HG02943 (cell line): ENCODE measurements around the gene CCDC27.
"Not testable (repeated sequence)": the region's sequence is repeated elsewhere in the genome, so short reads cannot be mapped to it uniquely, and the experiment has no call there.

Experiments
- ATAC-seq: cut with Tn5 transposase; IDR thresholded peaks from one replicate; pipeline ENCODE4 v1.9.1; 2021; ENCODE audit warnings: mild to moderate bottlenecking, low read depth, moderate library complexity; ENCODE audit not compliant: unreplicated experiment

The CCDC27 gene

GRCh38 chr1:3735027-3735681, 17.1 kb upstream of the CCDC27 start:
- no peak for ATAC-seq

GRCh38 chr1:3735688-3736087, 16.6 kb upstream of the CCDC27 start:
- no peak for ATAC-seq

DNA sequence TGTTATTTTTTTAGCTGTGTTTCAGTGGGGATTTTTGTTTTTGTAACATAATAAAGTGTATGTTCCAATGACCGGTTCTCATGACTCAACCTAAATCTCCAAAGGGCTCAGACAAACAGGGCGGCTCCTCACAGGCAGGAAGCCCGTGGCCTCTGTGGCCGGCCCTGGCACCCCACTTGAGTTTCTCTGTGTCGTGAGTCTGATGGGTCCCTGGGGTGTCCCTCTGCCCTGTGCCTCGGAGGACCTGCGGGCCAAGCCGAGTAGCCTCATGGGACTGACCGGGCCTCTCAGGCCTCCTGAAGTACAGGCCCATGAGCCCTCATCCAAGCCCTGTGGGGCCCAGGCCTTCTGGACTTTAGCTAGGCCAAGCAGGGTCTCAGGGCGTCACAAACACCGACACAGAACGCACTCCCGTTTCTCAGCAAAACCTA, 16.1 kb upstream of the CCDC27 start:
- ATAC-seq, result no peak

DNA sequence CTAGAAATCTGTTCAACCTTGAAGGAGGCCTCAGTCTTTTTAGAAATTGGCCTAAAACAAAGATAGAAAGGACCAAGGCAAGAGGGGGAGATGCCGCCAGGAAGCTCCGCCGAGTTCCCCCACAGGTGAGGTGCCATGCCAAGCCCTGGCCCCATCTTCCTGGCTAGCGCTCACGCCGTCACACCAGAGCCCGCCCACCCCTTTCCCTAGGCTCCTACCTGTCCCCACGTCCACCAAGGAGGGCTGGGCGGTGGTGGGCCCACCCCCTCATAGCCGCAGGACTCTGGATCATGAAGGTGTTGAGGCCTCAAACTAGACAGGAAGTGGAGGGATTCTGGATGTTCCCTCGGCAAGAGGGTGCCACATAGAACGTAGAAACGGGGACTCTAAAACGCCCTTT, 15.5 kb upstream of the CCDC27 start:
- no peak for ATAC-seq

DNA sequence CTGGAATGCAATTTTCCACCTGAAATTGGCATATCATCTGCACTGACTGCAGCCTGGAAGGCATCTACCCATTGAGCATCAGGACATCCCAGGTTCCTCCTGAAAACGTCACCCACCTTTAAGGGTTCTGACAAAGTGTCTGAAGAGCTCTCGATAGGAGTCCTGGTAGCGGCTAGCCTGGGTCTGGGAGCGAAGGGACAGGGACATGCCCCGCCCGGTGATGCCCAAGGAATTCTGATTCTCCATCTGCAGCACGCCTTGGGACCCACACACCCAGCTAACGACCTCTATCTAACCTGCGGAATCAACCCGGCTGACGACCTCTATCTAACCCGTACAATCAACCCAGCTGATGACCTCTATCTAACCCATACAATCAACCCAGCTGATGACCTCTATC, 13.3 kb upstream of the CCDC27 start:
- ATAC-seq, result no peak

DNA sequence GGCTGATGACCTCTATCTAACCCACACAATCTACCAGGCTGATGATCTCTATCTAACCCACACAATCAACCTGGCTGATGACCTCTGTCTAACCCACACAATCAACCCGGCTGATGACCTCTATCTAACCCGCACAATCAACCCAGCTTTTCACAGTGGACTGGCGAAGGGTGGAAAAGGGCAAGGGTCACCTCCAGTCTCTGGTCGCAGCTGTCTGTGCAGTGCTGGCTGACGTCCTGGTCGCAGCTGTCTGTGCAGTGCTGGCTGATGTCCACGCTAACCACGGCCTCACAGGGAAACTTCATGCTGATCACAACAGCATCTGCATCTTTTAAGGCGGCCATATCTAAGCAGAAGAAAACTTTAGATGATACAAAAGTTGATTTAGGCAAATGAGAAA, 12.2 kb upstream of the CCDC27 start:
- ATAC-seq, result no peak

DNA sequence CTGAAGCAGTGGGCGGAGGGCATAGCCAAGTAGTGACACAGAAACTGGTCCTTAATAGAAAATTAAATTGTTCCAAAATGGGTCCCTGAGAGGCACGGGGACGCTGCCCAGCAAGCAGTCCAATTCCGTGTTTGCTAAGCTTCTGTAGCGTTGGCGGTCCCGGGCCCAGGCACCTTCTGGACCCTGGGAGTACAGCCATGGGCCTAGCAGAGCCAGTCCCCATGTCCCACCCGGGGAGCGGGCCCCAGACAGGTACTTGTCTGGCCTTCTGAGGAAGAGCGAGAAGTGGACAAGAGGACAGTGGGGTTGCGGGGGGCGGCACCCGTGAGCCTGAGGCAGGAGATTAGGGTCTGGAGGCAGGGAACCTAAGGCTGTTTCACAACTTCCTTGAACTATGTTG, 11.5 kb upstream of the CCDC27 start:
- ATAC-seq, result no peak

- no peak for ATAC-seq
Measured at GRCh38 chr1:3741566-3742438, 10.4 kb upstream of the CCDC27 start.

DNA sequence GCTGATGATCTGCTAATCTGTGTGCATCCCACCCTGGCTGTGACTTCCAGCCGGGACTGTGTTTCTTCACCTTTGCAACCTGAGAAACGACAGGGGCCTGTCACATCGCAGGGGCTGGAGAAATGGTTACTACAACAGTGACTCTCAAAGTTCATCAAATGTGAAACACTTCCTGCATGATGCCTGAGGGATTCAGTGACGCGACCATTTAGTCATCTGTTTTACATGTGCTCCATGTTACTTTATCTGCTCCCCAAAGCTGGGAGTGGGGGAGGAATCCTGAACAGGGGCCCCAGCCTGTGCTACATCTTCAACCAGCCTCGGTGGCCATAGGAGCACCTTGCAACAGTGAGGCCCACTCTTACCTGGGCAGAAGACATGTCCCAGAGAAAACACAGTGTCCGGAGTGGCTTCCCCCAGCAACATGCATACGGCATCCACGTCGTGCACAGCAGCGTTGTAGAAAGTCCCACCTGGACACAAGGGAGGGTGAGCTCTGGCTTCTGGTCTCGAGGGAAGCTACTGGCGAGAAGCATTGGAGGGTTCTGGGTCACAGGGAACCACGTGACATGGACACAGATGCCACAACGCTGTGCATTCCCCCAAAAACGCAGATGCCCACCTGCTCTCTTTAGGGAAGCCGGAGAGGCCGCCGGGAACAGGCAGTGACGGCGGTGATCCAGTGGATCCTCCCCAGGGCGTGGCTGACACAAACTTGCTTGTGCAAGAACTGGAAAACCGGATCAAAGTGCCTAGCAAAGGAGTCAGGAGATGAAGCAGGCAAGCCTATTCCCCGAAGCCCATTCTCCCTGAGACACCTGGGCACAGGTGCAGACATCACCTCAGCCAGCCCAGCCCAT, 9.6 kb upstream of the CCDC27 start:
- ATAC-seq, result no peak

GRCh38 chr1:3743421-3743820, 8.8 kb upstream of the CCDC27 start:
- no peak for ATAC-seq

- no peak for ATAC-seq
Measured at GRCh38 chr1:3743826-3744225, 8.4 kb upstream of the CCDC27 start.

DNA sequence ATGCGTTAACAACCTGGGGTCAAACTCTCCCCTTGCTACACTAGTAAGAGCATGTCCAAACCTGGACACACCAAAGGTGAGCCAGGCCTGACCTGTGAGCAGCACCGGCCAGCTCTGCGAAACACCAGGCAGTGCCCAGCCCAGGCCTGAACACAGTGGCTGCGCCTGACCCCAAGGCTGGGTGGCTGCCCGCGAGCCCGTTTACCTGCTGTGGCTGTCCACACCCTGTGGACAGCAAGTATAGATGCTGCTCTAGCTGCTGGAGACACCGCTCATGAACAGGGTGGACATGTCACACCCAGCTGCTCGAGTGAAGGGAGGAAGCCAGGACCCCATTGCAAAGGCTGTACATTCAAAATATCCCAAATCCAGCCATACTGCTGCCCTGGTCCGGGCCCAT, 7.6 kb upstream of the CCDC27 start:
- ATAC-seq, result no peak

GRCh38 chr1:3745071-3745470, 7.2 kb upstream of the CCDC27 start:
- no peak for ATAC-seq

GRCh38 chr1:3745590-3746381, 6.5 kb upstream of the CCDC27 start:
- ATAC-seq, result no peak

DNA sequence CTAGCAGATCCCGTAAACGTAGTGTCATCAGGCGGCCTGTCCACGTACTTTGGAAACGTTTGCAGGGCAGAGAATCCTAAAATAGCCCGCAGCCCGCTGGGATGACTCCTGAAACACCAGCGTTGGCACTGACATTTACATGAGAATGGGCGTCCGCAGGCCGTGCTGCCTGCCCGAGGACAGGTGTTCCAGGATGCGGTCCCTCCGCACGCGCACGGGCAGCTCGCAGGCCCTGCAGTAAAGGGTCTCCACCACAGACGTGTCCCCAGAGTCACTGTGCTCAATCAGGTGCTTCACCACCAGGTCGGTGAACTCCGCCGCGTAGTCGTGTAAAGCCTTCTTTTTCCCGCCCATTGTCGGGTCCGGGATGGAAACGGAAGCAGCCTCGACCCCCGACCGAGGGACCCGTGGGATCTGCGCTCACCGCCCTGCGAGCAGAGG, 5.8 kb upstream of the CCDC27 start:
- no peak for ATAC-seq

GRCh38 chr1:3746830-3747521, 5.3 kb upstream of the CCDC27 start:
- ATAC-seq, result no peak

DNA sequence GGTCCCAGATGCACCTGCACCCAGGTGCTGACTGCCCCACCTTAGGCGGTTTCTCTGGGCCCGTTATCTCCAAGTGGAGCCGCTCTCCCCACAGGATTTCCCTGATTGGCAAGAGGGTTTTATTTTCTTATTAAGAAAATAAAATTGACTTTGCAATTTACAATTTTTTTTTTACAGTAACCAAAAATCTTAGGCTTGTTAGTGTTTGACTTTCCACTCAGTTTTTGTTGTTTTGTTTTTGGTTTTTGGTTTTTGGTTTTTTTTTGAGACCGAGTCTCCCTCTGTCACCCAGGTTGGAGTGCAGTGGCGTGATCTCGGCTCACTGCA, 4.8 kb upstream of the CCDC27 start:
- no peak for ATAC-seq

DNA sequence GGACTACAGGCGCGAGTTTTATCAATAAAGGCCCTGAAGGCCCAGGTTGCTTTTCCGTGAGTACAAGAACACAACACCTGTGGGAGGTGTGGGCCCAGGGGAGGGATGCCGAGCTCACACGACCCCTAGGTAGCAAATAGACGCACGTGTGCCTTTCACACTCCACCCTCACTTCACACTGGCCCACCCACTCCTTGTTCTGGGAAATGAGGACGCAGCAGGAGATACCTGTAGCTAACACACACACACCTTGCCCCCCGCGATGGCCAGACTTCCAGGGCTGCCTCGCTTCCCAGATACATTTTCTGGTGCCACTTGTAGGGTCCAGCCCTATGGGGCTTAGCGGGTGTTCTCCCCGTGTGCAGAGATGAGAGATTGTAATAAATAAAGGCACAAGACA, 4.3 kb upstream of the CCDC27 start:
- ATAC-seq, result no peak

DNA sequence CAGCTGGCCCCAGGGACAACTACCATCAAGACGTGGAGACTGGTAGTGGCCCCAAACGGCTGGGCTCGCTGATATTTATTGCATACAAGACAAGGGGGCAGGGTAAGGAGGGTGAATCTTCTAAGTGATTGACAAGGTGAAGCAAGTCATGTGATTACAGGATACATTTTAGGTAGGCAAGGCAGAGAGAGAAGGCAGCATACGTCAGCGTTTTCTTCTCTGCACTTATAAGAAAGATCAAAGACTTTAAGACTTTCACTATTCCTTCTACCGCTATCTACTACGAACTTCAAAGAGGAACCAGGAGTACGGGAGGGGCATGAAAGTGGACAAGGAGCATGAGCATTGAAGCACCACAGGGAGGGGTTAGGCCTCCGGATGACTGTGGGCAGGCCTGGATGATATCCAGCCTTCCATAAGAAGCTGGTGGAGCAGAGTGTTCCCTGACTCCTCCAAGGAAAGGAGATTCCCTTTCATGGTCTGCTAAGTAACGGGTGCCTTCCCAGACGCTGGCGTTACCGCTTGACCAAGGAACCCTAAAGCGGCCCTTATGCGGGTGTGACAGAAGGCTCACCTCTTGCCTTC, 3.8 kb upstream of the CCDC27 start:
- ATAC-seq, result not testable (repeated sequence)
